Mesenchymal stem cell (in vitro differentiated cells and primary cell): ENCODE results near the gene ABCA4.

Source experiments
- DNase-seq: peaks from one replicate; pipeline ENCODE4 v3.0.0-alpha.2; 2013
- H2AFZ ChIP-seq: one replicate; pipeline ENCODE4 v1.6.1; 2013; ENCODE audit warnings: low read depth, mild to moderate bottlenecking, control low read depth, inconsistent platforms, low read length, moderate library complexity
- H2AK5ac ChIP-seq: 2 replicates; pipeline ENCODE4 v1.6.1; 2013; ENCODE audit warnings: low read length, moderate library complexity, mild to moderate bottlenecking, inconsistent platforms; ENCODE audit not compliant: severe bottlenecking
- H2BK120ac ChIP-seq: one replicate; pipeline ENCODE4 v1.6.1; 2013; ENCODE audit warnings: low read depth, mild to moderate bottlenecking, inconsistent platforms, low read length, moderate library complexity
- H2BK12ac ChIP-seq, 2 experiments: one replicate each; pipeline ENCODE4 v1.6.1; 2013; ENCODE audit warnings: inconsistent platforms in 2 of 2, low read length in 2 of 2, mild to moderate bottlenecking in 2 of 2, moderate library complexity in 2 of 2, control low read depth in 1 of 2
- H2BK15ac ChIP-seq: one replicate; pipeline ENCODE4 v1.6.1; 2013; ENCODE audit warnings: mild to moderate bottlenecking, low read depth, inconsistent platforms; ENCODE audit not compliant: poor library complexity, severe bottlenecking
- H2BK5ac ChIP-seq: 2 replicates; pipeline ENCODE4 v1.6.1; 2013; ENCODE audit warnings: low read depth, mild to moderate bottlenecking, low read length, control low read depth, inconsistent platforms; ENCODE audit not compliant: poor library complexity, severe bottlenecking
- H3K14ac ChIP-seq, 2 experiments: one replicate each; pipeline ENCODE4 v1.6.1; 2013; ENCODE audit warnings: inconsistent platforms in 2 of 2, low read length in 2 of 2, control low read depth in 1 of 2, mild to moderate bottlenecking in 1 of 2, moderate library complexity in 1 of 2
- H3K18ac ChIP-seq, 2 experiments: one replicate each; pipeline ENCODE4 v1.6.1; 2013; ENCODE audit warnings: inconsistent platforms in 2 of 2, low read length in 2 of 2, control low read depth in 1 of 2, low read depth in 1 of 2, mild to moderate bottlenecking in 1 of 2
- H3K23ac ChIP-seq, 2 experiments: one replicate each; pipeline ENCODE4 v1.6.1; 2013; ENCODE audit warnings: inconsistent platforms in 2 of 2, low read length in 2 of 2, mild to moderate bottlenecking in 2 of 2, moderate library complexity in 2 of 2, control low read depth in 1 of 2
- H3K27ac ChIP-seq: 2 replicates; pipeline ENCODE4 v1.5.1; 2013; ENCODE audit warnings: mild to moderate bottlenecking, moderate library complexity, low read length, control low read depth, inconsistent platforms; ENCODE audit not compliant: poor library complexity, severe bottlenecking
- H3K27me3 ChIP-seq, 2 experiments: 2 replicates each; pipeline versions ENCODE4 v1.6.1 to v1.7.0; 2013; ENCODE audit warnings: low read length in 2 of 2, mild to moderate bottlenecking in 2 of 2, moderate library complexity in 2 of 2, control low read depth in 1 of 2, inconsistent platforms in 1 of 2; ENCODE audit not compliant: control insufficient read depth in 1 of 2, insufficient read depth in 1 of 2
- H3K36me3 ChIP-seq, 2 experiments: 2 replicates each; pipeline versions ENCODE4 v1.6.1 to v1.7.0; 2013; ENCODE audit warnings: low read length in 2 of 2, control low read depth in 1 of 2, inconsistent platforms in 1 of 2, low read depth in 1 of 2, mild to moderate bottlenecking in 1 of 2; ENCODE audit not compliant: insufficient read depth in 2 of 2, control insufficient read depth in 1 of 2
- H3K4ac ChIP-seq, 2 experiments: one replicate each; pipeline ENCODE4 v1.6.1; 2013; ENCODE audit warnings: inconsistent platforms in 2 of 2, low read length in 2 of 2, mild to moderate bottlenecking in 2 of 2, moderate library complexity in 2 of 2, control low read depth in 1 of 2, low read depth in 1 of 2
- H3K4me1 ChIP-seq: 2 replicates; pipeline ENCODE4 v1.6.1; 2013; ENCODE audit warnings: low read depth, low read length, control low read depth; ENCODE audit not compliant: control insufficient read depth, insufficient read depth
- H3K4me2 ChIP-seq: 2 replicates; pipeline ENCODE4 v1.6.1; 2013; ENCODE audit warnings: low read length, mild to moderate bottlenecking, inconsistent platforms; ENCODE audit not compliant: poor library complexity, severe bottlenecking
- H3K4me3 ChIP-seq, 2 experiments: 2 replicates each; pipeline versions ENCODE4 v1.5.1 to v1.7.0; 2013; ENCODE audit warnings: low read length in 2 of 2, mild to moderate bottlenecking in 2 of 2, control low read depth in 1 of 2, low read depth in 1 of 2; ENCODE audit not compliant: insufficient read depth in 1 of 2
- H3K79me1 ChIP-seq: replicated peaks from 2 replicates; pipeline ENCODE4 v1.6.1; 2013; ENCODE audit warnings: mild to moderate bottlenecking, control low read depth, low read length, inconsistent platforms; ENCODE audit not compliant: poor library complexity, severe bottlenecking
- H3K9ac ChIP-seq: 2 replicates; pipeline ENCODE4 v1.7.0; 2013; ENCODE audit warnings: mild to moderate bottlenecking, low read length, moderate library complexity
- H3K9me3 ChIP-seq: 2 replicates; pipeline ENCODE4 v1.7.0; 2013; ENCODE audit warnings: mild to moderate bottlenecking, low read length; ENCODE audit not compliant: control insufficient read depth
- H4K8ac ChIP-seq: one replicate; pipeline ENCODE4 v1.6.1; 2013; ENCODE audit warnings: inconsistent platforms, mild to moderate bottlenecking, low read length, moderate library complexity
- H4K91ac ChIP-seq: one replicate; pipeline ENCODE4 v1.6.1; 2013; ENCODE audit warnings: mild to moderate bottlenecking, low read length, inconsistent platforms
- WGBS: methylation state at CpG from one replicate; pipeline ENCODE4 v1.1.7; 2013; ENCODE audit warnings: mixed read lengths; 5-methylcytosine and 5-hydroxymethylcytosine counted together

Gene ABCA4

GRCh38 chr1:94101613-94102525 is 19.1 kb downstream of the ABCA4 start:
- DNase-seq: no peak
- Histone ChIP-seq H3K9me3 (no peaks in the 10 kb centered on the region), H3K23ac (no peak overlapping the region), H2BK120ac (no peak overlapping the region), H3K4ac (no peak overlapping the region), H2AFZ (no peak overlapping the region), H3K4me2 (no peak overlapping the region), H2BK5ac (no peak overlapping the region), H3K36me3 (peaks cover 0 to 3% of the 10 kb centered on the region in 2 experiments), H3K4me3 (no peak overlapping the region), H3K79me1 (no peaks in the 10 kb centered on the region), H3K14ac (no peak overlapping the region), H2AK5ac (peak overlapping the region; percentile 29), H3K4me1 (peaks cover 26% of the 10 kb centered on the region), H2BK12ac (no peak overlapping the region), H2BK15ac (no peak overlapping the region), H3K9ac (no peak overlapping the region), H3K27me3 (peaks cover 0 to 22% of the 10 kb centered on the region in 2 experiments), H4K91ac (no peak overlapping the region), H4K8ac (no peak overlapping the region), H3K18ac (no peak overlapping the region), H3K27ac (no peak overlapping the region)
- WGBS: 75% methylated on average over 15 of the region's 15 CpGs

DNA sequence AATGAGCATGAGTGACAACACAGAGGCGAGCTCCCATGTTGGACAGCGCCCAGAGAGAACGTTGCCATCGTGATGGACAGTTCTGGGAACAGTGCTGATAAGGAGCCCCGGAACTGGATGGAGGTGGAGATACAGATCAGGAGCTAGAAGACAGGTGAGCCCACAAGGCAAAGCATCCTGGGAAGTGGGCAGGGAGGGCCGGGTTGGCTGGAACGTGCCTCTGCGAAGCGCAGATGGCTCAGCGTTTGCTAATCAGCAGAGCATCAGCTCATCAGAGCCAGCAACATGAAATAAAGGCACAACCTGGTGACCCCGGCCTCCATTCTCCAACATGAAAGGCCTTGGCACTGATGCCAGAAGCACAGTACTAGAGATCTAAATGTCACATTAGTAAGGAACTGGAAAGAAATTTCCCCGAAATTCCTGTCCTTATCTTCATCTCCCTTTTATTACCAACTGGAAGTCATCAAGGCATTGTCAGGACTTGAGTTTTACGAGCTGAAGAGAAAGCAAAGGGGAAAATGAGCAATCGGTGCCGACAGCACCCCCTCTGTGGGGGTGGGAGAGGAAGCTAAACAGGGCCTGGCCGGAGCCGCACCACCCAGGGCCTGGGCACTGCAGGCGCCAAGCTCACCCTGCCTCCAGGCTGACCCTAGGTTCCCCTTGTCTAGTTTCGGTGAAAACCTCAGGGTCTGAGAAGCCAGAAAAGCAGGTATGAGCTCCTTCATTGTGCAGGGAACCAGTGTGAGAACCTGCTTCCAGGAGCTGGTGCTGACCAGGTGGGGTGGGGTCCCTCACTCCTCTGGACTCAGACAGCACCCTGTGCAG is 19.9 kb downstream of the ABCA4 start:
- Histone ChIP-seq H2BK5ac (no peak overlapping the region), H3K4me3 (no peak overlapping the region), H3K27me3 (peaks cover 0 to 19% of the 10 kb centered on the region in 2 experiments), H3K4me2 (no peak overlapping the region), H3K79me1 (no peaks in the 10 kb centered on the region), H3K14ac (no peak overlapping the region), H3K9me3 (no peaks in the 10 kb centered on the region), H3K23ac (no peak overlapping the region), H3K27ac (no peak overlapping the region), H3K4ac (no peak overlapping the region), H3K4me1 (peaks cover 29% of the 10 kb centered on the region), H2BK15ac (no peak overlapping the region), H2AFZ (no peak overlapping the region), H4K8ac (no peak overlapping the region), H3K18ac (no peak overlapping the region), H2AK5ac (peak overlapping the region; percentile 23), H2BK120ac (no peak overlapping the region), H2BK12ac (no peak overlapping the region), H3K36me3 (peaks cover 0 to 3% of the 10 kb centered on the region in 2 experiments), H3K9ac (no peak overlapping the region), H4K91ac (no peak overlapping the region)
- 37% methylated on average over 18 of the region's 19 CpGs for WGBS
- DNase-seq: no peak

DNA sequence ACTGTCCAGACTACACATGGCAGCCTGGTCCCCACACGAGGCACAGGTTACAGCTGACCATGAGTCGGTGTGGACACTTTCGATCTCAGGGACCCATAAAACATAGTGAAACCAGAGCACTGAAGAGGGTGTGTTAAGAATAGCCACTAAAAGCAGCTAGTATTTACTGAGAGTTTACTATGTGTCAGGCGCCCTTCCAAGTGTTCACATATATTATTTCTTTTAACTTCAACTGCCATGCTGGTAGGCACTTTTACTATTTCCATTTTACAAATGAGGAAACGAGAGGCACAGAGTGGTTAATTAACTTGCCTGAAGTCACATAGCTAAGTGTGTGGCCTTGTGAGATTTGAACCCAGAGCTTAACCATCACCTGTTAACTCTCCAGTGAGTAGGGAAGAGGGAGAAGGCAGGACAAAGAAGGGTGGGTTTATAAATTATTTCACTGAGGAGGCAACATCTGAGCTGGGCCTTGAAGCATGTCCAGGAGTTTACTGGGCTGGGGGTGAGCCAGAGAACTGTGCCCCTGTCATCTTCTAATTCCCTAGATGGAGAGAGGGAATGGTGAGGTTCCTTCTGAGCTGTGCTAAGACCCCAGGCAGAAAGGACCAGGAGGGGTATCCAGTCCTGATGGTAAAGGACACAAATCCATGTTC is 20.7 kb downstream of the ABCA4 start:
- Histone ChIP-seq H2AFZ (no peak overlapping the region), H3K27me3 (peaks cover 0 to 18% of the 10 kb centered on the region in 2 experiments)
- WGBS: 75% methylated on average over 4 of the region's 5 CpGs

More for the DNA sequence above, 20.7 kb downstream of the ABCA4 start:
- Histone ChIP-seq H3K4ac (no peak overlapping the region), H3K9me3 (no peaks in the 10 kb centered on the region), H2BK120ac (no peak overlapping the region), H2AK5ac (peak overlapping the region; percentile 37), H2BK15ac (no peak overlapping the region), H3K18ac (no peak overlapping the region), H2BK5ac (no peak overlapping the region), H3K23ac (no peak overlapping the region), H3K4me2 (no peak overlapping the region), H3K36me3 (peaks cover 0 to 3% of the 10 kb centered on the region in 2 experiments), H4K91ac (peak overlapping the region; percentile 54), H4K8ac (no peak overlapping the region), H3K4me3 (no peak overlapping the region), H3K14ac (no peak overlapping the region), H3K79me1 (no peaks in the 10 kb centered on the region), H3K4me1 (peaks cover 27% of the 10 kb centered on the region), H3K27ac (no peak overlapping the region), H2BK12ac (no peak overlapping the region), H3K9ac (no peak overlapping the region)
- no peak for DNase-seq
